Measurements from ENCODE around the gene HPD.

The HPD gene

DNA sequence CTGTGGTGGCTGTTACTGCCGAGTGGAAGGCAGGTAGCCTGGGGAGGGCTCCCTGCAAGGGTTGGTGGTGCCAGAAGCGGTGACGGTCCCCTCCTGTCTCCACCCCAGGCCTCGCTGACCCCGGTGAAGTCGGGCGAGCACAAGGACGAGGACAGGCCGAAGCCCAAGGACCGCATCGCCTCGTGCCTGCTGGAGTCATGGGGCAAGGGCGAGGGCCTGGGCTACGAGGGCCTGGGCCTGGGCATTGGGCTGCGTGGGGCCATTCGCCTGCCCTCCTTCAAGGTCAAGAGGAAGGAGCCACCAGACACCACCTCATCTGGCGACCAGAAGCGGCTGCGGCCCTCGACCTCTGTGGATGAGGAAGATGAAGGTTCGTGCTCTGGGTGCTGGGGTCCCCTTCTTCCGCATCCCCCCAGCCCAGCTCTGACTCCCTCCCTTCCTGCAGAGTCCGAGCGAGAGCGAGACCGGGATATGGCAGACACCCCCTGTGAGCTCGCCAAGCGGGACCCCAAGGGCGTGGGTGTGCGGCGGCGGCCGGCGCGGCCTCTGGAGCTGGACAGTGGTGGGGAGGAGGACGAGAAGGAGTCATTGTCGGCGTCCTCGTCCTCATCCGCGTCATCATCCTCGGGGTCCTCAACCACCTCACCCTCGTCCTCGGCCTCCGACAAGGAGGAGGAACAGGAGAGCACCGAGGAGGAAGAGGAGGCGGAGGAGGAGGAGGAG, 41.6 kb downstream of the HPD start:
- no peak for ATAC-seq
- no peak for TF ChIP-seq ISL1 (CRISPR knock-in tag; IDR thresholded peaks at IDR 0.05)

DNA sequence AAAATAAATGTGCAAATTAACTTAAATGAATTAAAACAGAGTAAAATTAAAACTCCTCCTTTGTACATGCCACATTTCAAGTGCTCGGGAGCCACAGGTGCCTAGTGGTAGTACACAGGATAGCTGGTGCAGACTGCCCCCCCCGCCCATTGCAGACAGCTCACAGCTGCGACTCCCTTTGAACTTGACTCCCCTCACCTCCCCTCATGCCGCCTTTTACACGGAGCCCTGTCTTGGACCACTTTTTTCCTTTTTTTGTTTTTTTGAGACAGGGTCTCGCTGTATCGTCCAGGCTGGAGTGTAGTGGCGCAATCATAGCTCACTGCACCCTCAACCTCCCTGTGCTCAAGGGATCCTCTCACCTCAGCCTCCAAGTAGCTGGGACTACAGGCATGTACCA, 43.4 kb downstream of the HPD start:
- no peak for ATAC-seq
- TF ChIP-seq ZC3H10 (CRISPR knock-in tag; IDR thresholded peaks at IDR 0.05) (no peak), BACH2 (CRISPR knock-in tag; IDR thresholded peaks at IDR 0.05; ENCODE audit: borderline replicate concordance) (no peak), TOX (CRISPR knock-in tag; IDR thresholded peaks at IDR 0.05; ENCODE audit: borderline replicate concordance) (no peak), ZNF8 (CRISPR knock-in tag; IDR thresholded peaks at IDR 0.05) (no peak), ZFP30 (CRISPR knock-in tag; IDR thresholded peaks at IDR 0.05) (no peak), ESRRG (CRISPR knock-in tag; IDR thresholded peaks at IDR 0.05) (no peak), CSDC2 (CRISPR knock-in tag; IDR thresholded peaks at IDR 0.05) (no peak), ISL1 (CRISPR knock-in tag; IDR thresholded peaks at IDR 0.05) (no peak), SNAI2 (CRISPR knock-in tag; IDR thresholded peaks at IDR 0.05) (no peak), ZNF70 (CRISPR knock-in tag; IDR thresholded peaks at IDR 0.05) (no peak), ARNTL (CRISPR knock-in tag; IDR thresholded peaks at IDR 0.05; ENCODE audit: borderline replicate concordance, low read depth) (no peak), RARB (CRISPR knock-in tag; IDR thresholded peaks at IDR 0.05) (no peak), OSR1 (CRISPR knock-in tag; IDR thresholded peaks at IDR 0.05) (no peak)
- TF ChIP-seq, protein P1, sequence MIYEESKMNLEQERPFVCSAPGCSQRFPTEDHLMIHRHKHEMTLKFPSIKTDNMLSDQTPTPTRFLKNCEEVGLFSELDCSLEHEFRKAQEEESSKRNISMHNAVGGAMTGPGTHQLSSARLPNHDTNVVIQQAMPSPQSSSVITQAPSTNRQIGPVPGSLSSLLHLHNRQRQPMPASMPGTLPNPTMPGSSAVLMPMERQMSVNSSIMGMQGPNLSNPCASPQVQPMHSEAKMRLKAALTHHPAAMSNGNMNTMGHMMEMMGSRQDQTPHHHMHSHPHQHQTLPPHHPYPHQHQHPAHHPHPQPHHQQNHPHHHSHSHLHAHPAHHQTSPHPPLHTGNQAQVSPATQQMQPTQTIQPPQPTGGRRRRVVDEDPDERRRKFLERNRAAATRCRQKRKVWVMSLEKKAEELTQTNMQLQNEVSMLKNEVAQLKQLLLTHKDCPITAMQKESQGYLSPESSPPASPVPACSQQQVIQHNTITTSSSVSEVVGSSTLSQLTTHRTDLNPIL (CRISPR knock-in tag; IDR thresholded peaks at IDR 0.05; ENCODE audit: low read depth): no peak
- TF ChIP-seq, protein P2, sequence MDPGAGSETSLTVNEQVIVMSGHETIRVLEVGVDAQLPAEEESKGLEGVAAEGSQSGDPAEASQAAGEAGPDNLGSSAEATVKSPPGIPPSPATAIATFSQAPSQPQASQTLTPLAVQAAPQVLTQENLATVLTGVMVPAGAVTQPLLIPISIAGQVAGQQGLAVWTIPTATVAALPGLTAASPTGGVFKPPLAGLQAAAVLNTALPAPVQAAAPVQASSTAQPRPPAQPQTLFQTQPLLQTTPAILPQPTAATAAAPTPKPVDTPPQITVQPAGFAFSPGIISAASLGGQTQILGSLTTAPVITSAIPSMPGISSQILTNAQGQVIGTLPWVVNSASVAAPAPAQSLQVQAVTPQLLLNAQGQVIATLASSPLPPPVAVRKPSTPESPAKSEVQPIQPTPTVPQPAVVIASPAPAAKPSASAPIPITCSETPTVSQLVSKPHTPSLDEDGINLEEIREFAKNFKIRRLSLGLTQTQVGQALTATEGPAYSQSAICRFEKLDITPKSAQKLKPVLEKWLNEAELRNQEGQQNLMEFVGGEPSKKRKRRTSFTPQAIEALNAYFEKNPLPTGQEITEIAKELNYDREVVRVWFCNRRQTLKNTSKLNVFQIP (CRISPR knock-in tag; IDR thresholded peaks at IDR 0.05; ENCODE audit: borderline replicate concordance, low read depth): no peak
- TF ChIP-seq, protein P3, sequence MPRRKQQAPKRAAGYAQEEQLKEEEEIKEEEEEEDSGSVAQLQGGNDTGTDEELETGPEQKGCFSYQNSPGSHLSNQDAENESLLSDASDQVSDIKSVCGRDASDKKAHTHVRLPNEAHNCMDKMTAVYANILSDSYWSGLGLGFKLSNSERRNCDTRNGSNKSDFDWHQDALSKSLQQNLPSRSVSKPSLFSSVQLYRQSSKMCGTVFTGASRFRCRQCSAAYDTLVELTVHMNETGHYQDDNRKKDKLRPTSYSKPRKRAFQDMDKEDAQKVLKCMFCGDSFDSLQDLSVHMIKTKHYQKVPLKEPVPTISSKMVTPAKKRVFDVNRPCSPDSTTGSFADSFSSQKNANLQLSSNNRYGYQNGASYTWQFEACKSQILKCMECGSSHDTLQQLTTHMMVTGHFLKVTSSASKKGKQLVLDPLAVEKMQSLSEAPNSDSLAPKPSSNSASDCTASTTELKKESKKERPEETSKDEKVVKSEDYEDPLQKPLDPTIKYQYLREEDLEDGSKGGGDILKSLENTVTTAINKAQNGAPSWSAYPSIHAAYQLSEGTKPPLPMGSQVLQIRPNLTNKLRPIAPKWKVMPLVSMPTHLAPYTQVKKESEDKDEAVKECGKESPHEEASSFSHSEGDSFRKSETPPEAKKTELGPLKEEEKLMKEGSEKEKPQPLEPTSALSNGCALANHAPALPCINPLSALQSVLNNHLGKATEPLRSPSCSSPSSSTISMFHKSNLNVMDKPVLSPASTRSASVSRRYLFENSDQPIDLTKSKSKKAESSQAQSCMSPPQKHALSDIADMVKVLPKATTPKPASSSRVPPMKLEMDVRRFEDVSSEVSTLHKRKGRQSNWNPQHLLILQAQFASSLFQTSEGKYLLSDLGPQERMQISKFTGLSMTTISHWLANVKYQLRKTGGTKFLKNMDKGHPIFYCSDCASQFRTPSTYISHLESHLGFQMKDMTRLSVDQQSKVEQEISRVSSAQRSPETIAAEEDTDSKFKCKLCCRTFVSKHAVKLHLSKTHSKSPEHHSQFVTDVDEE (CRISPR knock-in tag; IDR thresholded peaks at IDR 0.05): no peak
- TF ChIP-seq, protein P4, sequence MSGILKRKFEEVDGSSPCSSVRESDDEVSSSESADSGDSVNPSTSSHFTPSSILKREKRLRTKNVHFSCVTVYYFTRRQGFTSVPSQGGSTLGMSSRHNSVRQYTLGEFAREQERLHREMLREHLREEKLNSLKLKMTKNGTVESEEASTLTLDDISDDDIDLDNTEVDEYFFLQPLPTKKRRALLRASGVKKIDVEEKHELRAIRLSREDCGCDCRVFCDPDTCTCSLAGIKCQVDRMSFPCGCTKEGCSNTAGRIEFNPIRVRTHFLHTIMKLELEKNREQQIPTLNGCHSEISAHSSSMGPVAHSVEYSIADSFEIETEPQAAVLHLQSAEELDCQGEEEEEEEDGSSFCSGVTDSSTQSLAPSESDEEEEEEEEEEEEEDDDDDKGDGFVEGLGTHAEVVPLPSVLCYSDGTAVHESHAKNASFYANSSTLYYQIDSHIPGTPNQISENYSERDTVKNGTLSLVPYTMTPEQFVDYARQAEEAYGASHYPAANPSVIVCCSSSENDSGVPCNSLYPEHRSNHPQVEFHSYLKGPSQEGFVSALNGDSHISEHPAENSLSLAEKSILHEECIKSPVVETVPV (CRISPR knock-in tag; IDR thresholded peaks at IDR 0.05): no peak
- TF ChIP-seq, protein P5, sequence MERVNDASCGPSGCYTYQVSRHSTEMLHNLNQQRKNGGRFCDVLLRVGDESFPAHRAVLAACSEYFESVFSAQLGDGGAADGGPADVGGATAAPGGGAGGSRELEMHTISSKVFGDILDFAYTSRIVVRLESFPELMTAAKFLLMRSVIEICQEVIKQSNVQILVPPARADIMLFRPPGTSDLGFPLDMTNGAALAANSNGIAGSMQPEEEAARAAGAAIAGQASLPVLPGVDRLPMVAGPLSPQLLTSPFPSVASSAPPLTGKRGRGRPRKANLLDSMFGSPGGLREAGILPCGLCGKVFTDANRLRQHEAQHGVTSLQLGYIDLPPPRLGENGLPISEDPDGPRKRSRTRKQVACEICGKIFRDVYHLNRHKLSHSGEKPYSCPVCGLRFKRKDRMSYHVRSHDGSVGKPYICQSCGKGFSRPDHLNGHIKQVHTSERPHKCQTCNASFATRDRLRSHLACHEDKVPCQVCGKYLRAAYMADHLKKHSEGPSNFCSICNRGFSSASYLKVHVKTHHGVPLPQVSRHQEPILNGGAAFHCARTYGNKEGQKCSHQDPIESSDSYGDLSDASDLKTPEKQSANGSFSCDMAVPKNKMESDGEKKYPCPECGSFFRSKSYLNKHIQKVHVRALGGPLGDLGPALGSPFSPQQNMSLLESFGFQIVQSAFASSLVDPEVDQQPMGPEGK (CRISPR knock-in tag; IDR thresholded peaks at IDR 0.05; ENCODE audit: borderline replicate concordance): no peak

DNA sequence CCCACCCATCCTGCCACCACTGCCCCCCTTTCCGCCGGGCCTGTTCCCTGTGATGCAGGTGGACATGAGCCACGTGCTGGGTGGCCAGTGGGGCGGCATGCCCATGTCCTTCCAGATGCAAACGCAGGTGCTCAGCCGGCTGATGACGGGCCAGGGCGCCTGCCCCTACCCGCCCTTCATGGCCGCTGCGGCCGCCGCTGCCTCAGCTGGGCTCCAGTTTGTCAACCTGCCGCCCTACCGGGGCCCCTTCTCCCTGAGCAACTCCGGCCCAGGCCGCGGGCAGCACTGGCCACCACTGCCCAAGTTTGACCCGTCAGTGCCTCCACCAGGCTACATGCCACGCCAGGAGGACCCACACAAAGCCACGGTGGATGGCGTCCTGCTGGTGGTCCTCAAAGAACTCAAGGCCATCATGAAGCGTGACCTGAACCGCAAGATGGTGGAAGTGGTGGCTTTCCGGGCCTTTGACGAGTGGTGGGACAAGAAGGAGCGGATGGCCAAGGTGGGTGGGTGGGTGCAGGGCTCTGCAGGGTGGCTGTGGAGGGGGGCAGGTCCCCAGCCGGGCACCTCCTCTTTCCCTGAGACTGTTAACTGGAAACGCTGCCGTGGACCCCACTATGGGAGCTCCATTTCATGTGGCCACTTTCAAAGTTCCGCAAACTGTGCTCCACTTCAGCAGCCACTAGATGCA, 44.1 kb downstream of the HPD start:
- TF ChIP-seq ZC3H10 (CRISPR knock-in tag; IDR thresholded peaks at IDR 0.05) (no peak), BACH2 (CRISPR knock-in tag; IDR thresholded peaks at IDR 0.05; ENCODE audit: borderline replicate concordance) (no peak), ARNTL (CRISPR knock-in tag; IDR thresholded peaks at IDR 0.05; ENCODE audit: borderline replicate concordance, low read depth) (no peak)
- no peak for ATAC-seq
